Chondrocyte (in vitro differentiated cells): Measurements from ENCODE around the gene USP22. TPM values are rescaled to one million over a fixed set of nuclear protein-coding genes. Genes with fewer than 3 reads are reported as not detected.

Experiments
- DNase-seq: peaks from one replicate; pipeline ENCODE4 v3.0.0; 2021; ENCODE audit warnings: mixed read lengths, low spot score
- H3K27ac Mint-ChIP-seq: one replicate; pipeline ENCODE4 v1.8.0; 2021; ENCODE audit warnings: mild to moderate bottlenecking, moderate library complexity, mixed read lengths; ENCODE audit not compliant: unreplicated experiment
- H3K27me3 Mint-ChIP-seq: 2 replicates; pipeline ENCODE4 v1.8.0; 2021; ENCODE audit warnings: low read depth, mixed read lengths
- H3K36me3 Mint-ChIP-seq: 2 replicates; pipeline ENCODE4 v1.8.0; 2021; ENCODE audit warnings: low read depth, mixed read lengths
- H3K4me1 Mint-ChIP-seq: 2 replicates; pipeline ENCODE4 v1.8.0; 2021; ENCODE audit warnings: low read depth, mild to moderate bottlenecking, mixed read lengths
- H3K4me3 Mint-ChIP-seq: one replicate; pipeline ENCODE4 v1.8.0; 2021; ENCODE audit warnings: mild to moderate bottlenecking, moderate library complexity, mixed read lengths; ENCODE audit not compliant: unreplicated experiment
- H3K9me3 Mint-ChIP-seq: 2 replicates; pipeline ENCODE4 v1.8.0; 2021; ENCODE audit warnings: low read depth, mixed read lengths
- total RNA-seq: library from RNA; stranded (reverse); gene quantifications from 3 replicates; pipeline ENCODE4 v1.2.1, GENCODE V29; 2021
- TF ChIP-seq, protein P1 (sequence below): fragments of 200-600 bp; sonication (generic); IDR thresholded peaks from 2 replicates; pipeline ENCODE4 v1.5.0; 2021; ENCODE audit warnings: antibody characterized with exemption, mild to moderate bottlenecking, moderate library complexity

USP22 gene
- total RNA-seq, 1 donor from 2014 or later: 248 TPM

DNA sequence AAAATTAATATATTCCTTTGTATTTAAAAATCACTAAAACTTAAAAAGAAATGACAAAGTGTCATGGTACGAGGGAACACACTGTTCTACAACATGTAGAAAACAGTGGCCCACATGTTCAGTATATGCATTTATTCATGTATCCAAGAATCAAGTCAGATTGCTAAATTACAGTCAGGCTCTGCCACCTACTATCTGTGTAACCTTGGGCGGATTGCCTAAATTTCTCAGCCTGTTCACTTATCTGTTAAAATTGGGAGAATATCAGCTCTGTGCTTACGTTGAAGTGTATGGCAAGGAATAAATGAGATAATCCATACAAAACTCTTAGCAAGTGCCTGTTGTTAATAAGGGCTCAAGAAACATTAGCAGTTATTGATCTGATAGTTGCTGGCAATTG lies 3.4 kb upstream of the USP22 start:
- H3K27me3 Mint-ChIP-seq: no peaks in the 10 kb centered on the region

DNA sequence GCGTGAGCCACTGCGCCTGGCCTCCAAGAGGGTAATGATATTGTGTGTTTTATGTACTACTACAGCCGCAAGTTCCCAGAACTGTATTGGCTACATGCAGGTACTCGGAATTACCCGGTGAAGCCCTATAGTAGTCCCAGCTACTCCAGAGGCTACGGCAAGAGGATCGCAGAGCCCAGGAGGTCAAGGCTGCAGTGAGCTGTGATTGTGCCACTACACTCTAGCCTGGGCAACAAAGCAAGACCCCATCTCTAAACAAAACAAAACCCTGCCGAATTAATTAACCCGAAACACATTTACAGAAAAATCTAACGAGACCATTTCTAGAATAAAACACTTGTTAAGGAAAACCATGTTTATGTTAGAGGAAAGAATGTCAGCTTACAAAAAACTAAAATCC lies 2.2 kb upstream of the USP22 start:
- peak overlapping the region; percentile 88 for H3K27ac Mint-ChIP-seq

More for the DNA sequence above, 3.4 kb upstream of the USP22 start:
- peaks cover 23% of the 10 kb centered on the region for H3K4me1 Mint-ChIP-seq
- H3K9me3 Mint-ChIP-seq: no peaks in the 10 kb centered on the region
- DNase-seq: no peak
- no peaks in the 10 kb centered on the region for H3K36me3 Mint-ChIP-seq
- H3K27ac Mint-ChIP-seq: no peak overlapping the region
- H3K4me3 Mint-ChIP-seq: no peak overlapping the region
- TF ChIP-seq, protein P1, sequence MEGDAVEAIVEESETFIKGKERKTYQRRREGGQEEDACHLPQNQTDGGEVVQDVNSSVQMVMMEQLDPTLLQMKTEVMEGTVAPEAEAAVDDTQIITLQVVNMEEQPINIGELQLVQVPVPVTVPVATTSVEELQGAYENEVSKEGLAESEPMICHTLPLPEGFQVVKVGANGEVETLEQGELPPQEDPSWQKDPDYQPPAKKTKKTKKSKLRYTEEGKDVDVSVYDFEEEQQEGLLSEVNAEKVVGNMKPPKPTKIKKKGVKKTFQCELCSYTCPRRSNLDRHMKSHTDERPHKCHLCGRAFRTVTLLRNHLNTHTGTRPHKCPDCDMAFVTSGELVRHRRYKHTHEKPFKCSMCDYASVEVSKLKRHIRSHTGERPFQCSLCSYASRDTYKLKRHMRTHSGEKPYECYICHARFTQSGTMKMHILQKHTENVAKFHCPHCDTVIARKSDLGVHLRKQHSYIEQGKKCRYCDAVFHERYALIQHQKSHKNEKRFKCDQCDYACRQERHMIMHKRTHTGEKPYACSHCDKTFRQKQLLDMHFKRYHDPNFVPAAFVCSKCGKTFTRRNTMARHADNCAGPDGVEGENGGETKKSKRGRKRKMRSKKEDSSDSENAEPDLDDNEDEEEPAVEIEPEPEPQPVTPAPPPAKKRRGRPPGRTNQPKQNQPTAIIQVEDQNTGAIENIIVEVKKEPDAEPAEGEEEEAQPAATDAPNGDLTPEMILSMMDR: no peak

DNA sequence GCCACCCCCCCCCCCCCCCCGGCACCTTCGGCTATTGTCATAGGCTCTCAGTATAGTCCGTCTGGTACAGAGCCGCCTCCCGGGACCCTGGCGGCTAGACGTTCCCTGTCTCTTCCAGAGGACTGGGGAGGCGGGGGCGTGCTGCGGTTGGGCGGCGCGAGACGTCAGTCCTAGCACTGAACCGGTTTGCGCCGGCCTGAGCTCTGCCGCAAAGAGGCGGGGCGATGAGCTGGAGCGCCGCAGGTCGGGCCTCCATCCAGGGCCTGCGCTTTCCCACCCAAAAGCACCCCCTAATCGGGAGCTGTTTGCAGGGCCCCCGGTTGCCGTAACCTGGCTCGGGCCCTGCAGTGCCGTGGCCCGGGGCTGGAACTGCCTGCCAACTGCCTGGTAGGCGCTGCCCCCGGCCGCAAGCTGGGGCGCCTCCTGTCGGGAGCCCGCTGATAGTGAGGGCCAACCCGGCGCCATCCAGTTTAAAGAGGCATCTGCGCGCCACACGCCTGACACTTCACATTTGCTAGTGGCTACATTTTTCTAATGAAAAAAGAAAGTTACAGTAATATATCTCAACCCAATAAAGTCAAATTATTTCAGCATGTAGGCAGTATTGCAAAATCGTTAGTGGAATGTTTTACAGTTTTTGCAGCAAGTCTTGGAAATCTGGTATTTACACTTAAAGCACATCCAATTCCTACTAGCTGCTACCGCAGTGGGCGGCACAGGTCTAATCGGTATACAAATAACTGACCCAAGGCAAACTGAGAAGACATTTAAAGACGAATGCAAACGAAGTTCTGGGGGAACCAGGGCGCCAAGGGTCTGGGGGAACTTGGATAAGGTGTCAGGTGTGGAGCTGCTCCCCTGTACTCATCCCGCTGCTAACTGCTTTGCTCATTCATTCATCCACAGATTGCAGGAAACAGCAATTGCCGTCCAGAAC lies 753 bp upstream of the USP22 start:
- Mint-ChIP-seq H3K27me3 (no peaks in the 10 kb centered on the region), H3K9me3 (no peaks in the 10 kb centered on the region), H3K27ac (peak overlapping the region; percentile 88), H3K36me3 (no peaks in the 10 kb centered on the region), H3K4me1 (peaks cover 40% of the 10 kb centered on the region), H3K4me3 (peak overlapping the region; percentile 67)
- TF ChIP-seq, protein P1: peak; percentile 97
- peak; percentile 100 for DNase-seq

More for the DNA sequence above, 2.2 kb upstream of the USP22 start:
- no peaks in the 10 kb centered on the region for H3K9me3 Mint-ChIP-seq
- TF ChIP-seq, protein P1: no peak
- DNase-seq: no peak
- no peak overlapping the region for H3K4me3 Mint-ChIP-seq
- peaks cover 30% of the 10 kb centered on the region for H3K4me1 Mint-ChIP-seq
- H3K27me3 Mint-ChIP-seq: no peaks in the 10 kb centered on the region
- H3K36me3 Mint-ChIP-seq: no peaks in the 10 kb centered on the region

DNA sequence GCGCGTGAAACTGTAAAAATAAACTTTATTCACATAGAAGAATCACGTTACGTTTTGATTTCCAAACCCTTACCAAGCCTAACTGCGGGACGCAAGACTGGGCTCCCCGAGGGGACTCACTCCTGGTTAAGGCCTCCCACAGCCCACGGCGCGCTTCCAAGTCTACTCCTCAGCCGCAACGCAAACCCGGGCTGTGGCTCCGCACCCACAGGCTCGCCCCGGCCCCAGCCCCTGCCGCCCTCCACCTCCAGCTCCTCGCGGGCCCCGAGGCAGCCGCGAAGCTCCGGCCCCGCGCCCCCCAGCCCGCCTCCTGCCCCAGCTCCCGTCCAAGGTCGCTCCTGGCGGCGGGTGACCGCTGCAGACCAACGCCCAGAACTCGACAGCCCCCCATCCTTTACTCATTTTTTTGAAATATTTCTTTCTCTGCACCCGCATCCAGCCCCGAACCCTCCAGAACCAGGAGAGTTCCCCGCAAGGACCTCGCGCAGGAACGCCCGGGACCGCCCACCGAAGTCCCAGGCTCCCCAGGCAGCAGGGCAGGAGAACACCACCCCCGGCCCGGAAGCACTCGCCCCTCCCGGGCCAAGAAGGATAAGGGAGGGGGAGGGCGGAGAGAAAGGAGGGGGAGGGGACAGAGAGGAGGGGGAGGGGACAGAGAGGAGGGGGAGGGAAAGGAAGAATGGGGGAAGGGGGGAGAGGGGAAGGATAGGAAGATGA lies 912 bp downstream of the USP22 start:
- Mint-ChIP-seq H3K27me3 (no peaks in the 10 kb centered on the region), H3K4me3 (peak overlapping the region; percentile 97)
- no peak for DNase-seq

More for the DNA sequence above, 912 bp downstream of the USP22 start:
- H3K27ac Mint-ChIP-seq: peak overlapping the region; percentile 95
- TF ChIP-seq, protein P1: no peak
- H3K9me3 Mint-ChIP-seq: no peaks in the 10 kb centered on the region
- H3K4me1 Mint-ChIP-seq: peaks cover 49% of the 10 kb centered on the region
- no peaks in the 10 kb centered on the region for H3K36me3 Mint-ChIP-seq
